SU-DHL-6 (cell line): Measurements from ENCODE around the gene LRPAP1.
"Not testable (repeated sequence)": the region's sequence is repeated elsewhere in the genome, so short reads cannot be mapped to it uniquely, and the experiment has no call there.

ENCODE experiments used
- H2AFZ ChIP-seq: fragments of 200-600 bp; sonication (generic); 2 replicates; pipeline ENCODE4 v1.6.1; 2014; ENCODE audit warnings: low read depth, mild to moderate bottlenecking, moderate library complexity, mixed read lengths, antibody characterized with exemption, low read length; ENCODE audit not compliant: severe bottlenecking
- H3F3A ChIP-seq: fragments of 200-600 bp; shearing (Covaris generic); 2 replicates; pipeline ENCODE4 v1.6.0; 2016; ENCODE audit warnings: antibody characterized with exemption, mild to moderate bottlenecking; ENCODE audit not compliant: insufficient read depth
- H3K27ac ChIP-seq: fragments of 200-600 bp; sonication (generic); 2 replicates; pipeline ENCODE4 v1.5.1; 2016; ENCODE audit warnings: low read depth, mild to moderate bottlenecking, low read length, moderate library complexity, mixed read lengths
- H3K27me3 ChIP-seq: fragments of 200-600 bp; sonication (generic), shearing (Covaris generic); 2 replicates; pipeline ENCODE4 v1.6.0; 2014; ENCODE audit warnings: mild to moderate bottlenecking, low read length
- H3K36me3 ChIP-seq: fragments of 200-600 bp; sonication (generic); 2 replicates; pipeline ENCODE4 v1.6.1; 2014; ENCODE audit warnings: mild to moderate bottlenecking, low read length, mixed read lengths
- H3K4me2 ChIP-seq: fragments of 300-600, 200-600 bp; shearing (Covaris generic), sonication (generic); 2 replicates; pipeline ENCODE4 v1.6.0; 2014; ENCODE audit warnings: low read length, low read depth, mild to moderate bottlenecking; ENCODE audit not compliant: poor library complexity, severe bottlenecking
- H3K4me3 ChIP-seq: fragments of 200-600 bp; sonication (generic); 2 replicates; pipeline ENCODE4 v1.5.1; 2014; ENCODE audit warnings: antibody characterized with exemption, low read length, mild to moderate bottlenecking, mixed read lengths; ENCODE audit not compliant: insufficient read depth, poor library complexity, severe bottlenecking
- H3K79me2 ChIP-seq: fragments of 200-600 bp; sonication (generic); 2 replicates; pipeline ENCODE4 v1.6.1; 2014; ENCODE audit warnings: mild to moderate bottlenecking, low read length, moderate library complexity; ENCODE audit not compliant: insufficient read depth
- H3K9ac ChIP-seq: fragments of 200-600 bp; sonication (generic); 2 replicates; pipeline ENCODE4 v1.7.0; 2014; ENCODE audit warnings: mild to moderate bottlenecking, low read length
- H3K9me2 ChIP-seq: fragments of 200-600 bp; sonication (generic); replicated peaks from 2 replicates; pipeline ENCODE4 v1.6.1; 2014; ENCODE audit warnings: low read length; ENCODE audit not compliant: insufficient read depth
- H3K9me3 ChIP-seq: fragments of 200-600 bp; sonication (generic); 2 replicates; pipeline ENCODE4 v1.6.1; 2014; ENCODE audit warnings: low read length, mixed read lengths; ENCODE audit not compliant: insufficient read depth
- H4K20me1 ChIP-seq: fragments of 200-600 bp; sonication (generic); 2 replicates; pipeline ENCODE4 v1.6.1; 2014; ENCODE audit warnings: low read depth, mild to moderate bottlenecking, antibody characterized with exemption, low read length, moderate library complexity, mixed read lengths
- CTCF ChIP-seq: fragments of 200-600 bp; sonication (generic); IDR thresholded peaks from one replicate; pipeline ENCODE4 v1.5.1; 2017; ENCODE audit warnings: antibody characterized with exemption, mild to moderate bottlenecking, low read length, moderate library complexity; ENCODE audit not compliant: insufficient read depth, poor library complexity, severe bottlenecking
- EZH2phosphoT487 ChIP-seq: fragments of 200-600 bp; sonication (generic), shearing (Covaris generic); conservative IDR thresholded peaks from 2 replicates; pipeline ENCODE4 v1.6.1; 2018; ENCODE audit warnings: mild to moderate bottlenecking, antibody characterized with exemption, low read length, moderate library complexity, mixed read lengths

Gene LRPAP1

GRCh38 chr4:3512719-3513118 lies 19.5 kb downstream of the LRPAP1 start:
- no peaks in the 10 kb centered on the region for H3K27me3 ChIP-seq

GRCh38 chr4:3512279-3512678 lies 19.9 kb downstream of the LRPAP1 start:
- Histone ChIP-seq H3K9me3 (no peaks in the 10 kb centered on the region), H2AFZ (no peak overlapping the region), H3K9ac (no peak overlapping the region), H3K79me2 (no peaks in the 10 kb centered on the region), H3K4me2 (no peak overlapping the region), H3K9me2 (no peaks in the 10 kb centered on the region), H3F3A (no peaks in the 10 kb centered on the region), H3K4me3 (no peak overlapping the region), H3K36me3 (no peaks in the 10 kb centered on the region), H3K27ac (no peak overlapping the region), H4K20me1 (no peaks in the 10 kb centered on the region), H3K27me3 (no peaks in the 10 kb centered on the region)
- TF ChIP-seq CTCF (no peak), EZH2phosphoT487 (no peak)

More at GRCh38 chr4:3512719-3513118, 19.5 kb downstream of the LRPAP1 start:
- Histone ChIP-seq H3K27ac (no peak overlapping the region), H3F3A (no peaks in the 10 kb centered on the region), H3K79me2 (no peaks in the 10 kb centered on the region), H3K9me3 (no peaks in the 10 kb centered on the region), H4K20me1 (no peaks in the 10 kb centered on the region), H3K36me3 (no peaks in the 10 kb centered on the region), H3K4me3 (no peak overlapping the region), H3K9ac (no peak overlapping the region), H2AFZ (no peak overlapping the region), H3K9me2 (no peaks in the 10 kb centered on the region), H3K4me2 (no peak overlapping the region)
- TF ChIP-seq EZH2phosphoT487 (no peak), CTCF (no peak)

GRCh38 chr4:3511601-3512000 lies 20.6 kb downstream of the LRPAP1 start:
- not testable (repeated sequence) for H3K4me2 ChIP-seq, H3K79me2 ChIP-seq, H4K20me1 ChIP-seq, H3K9me2 ChIP-seq, H3K36me3 ChIP-seq, H3F3A ChIP-seq, H3K4me3 ChIP-seq, H3K27ac ChIP-seq, H2AFZ ChIP-seq, H3K9ac ChIP-seq, H3K9me3 ChIP-seq, H3K27me3 ChIP-seq

GRCh38 chr4:3511187-3511586 lies 21.0 kb downstream of the LRPAP1 start:
- no peak overlapping the region for H2AFZ ChIP-seq
- no peaks in the 10 kb centered on the region for H3K79me2 ChIP-seq
- no peaks in the 10 kb centered on the region for H3K36me3 ChIP-seq
- H3K9me3 ChIP-seq: no peaks in the 10 kb centered on the region
- no peak overlapping the region for H3K27ac ChIP-seq
- H3K9ac ChIP-seq: no peak overlapping the region
- no peaks in the 10 kb centered on the region for H4K20me1 ChIP-seq
- TF ChIP-seq EZH2phosphoT487: no peak
- no peak for TF ChIP-seq CTCF
- H3K4me3 ChIP-seq: no peak overlapping the region
- H3K27me3 ChIP-seq: no peaks in the 10 kb centered on the region
- H3F3A ChIP-seq: no peaks in the 10 kb centered on the region
- H3K9me2 ChIP-seq: no peaks in the 10 kb centered on the region
- no peak overlapping the region for H3K4me2 ChIP-seq
